K562 (cell line): ENCODE data around the gene PBXIP1. TPM values are rescaled to one million over a fixed set of nuclear protein-coding genes. Genes with fewer than 3 reads are reported as not detected.

Experiments
- ASH1L ChIP-seq: fragments of 450-650 bp; IDR thresholded peaks from 2 replicates; pipeline ENCODE4 v1.6.1; 2018; ENCODE audit warnings: borderline replicate concordance, mild to moderate bottlenecking, low read depth; ENCODE audit not compliant: partially characterized antibody
- ATF7 ChIP-seq: fragments of 450-650 bp; IDR thresholded peaks from 2 replicates; pipeline ENCODE4 v1.7.1; 2014; ENCODE audit warnings: mild to moderate bottlenecking, moderate library complexity
- E2F8 ChIP-seq: fragments of 450-650 bp; IDR thresholded peaks from 2 replicates; pipeline ENCODE4 v1.7.1; 2018; ENCODE audit warnings: mild to moderate bottlenecking, low read depth; ENCODE audit not compliant: partially characterized antibody
- HLTF ChIP-seq: fragments of 450-650 bp; IDR thresholded peaks from 2 replicates; pipeline ENCODE4 v1.6.1; 2016
- KAT8 ChIP-seq: fragments of 450-650 bp; IDR thresholded peaks from 2 replicates; pipeline ENCODE4 v1.6.1; 2016; ENCODE audit warnings: low read depth, mild to moderate bottlenecking
- PRDM10 ChIP-seq: fragments of 450-650 bp; IDR thresholded peaks from 2 replicates; pipeline ENCODE4 v1.6.1; 2018; ENCODE audit not compliant: partially characterized antibody
- RBM39 ChIP-seq: fragments of 200-400 bp; formaldehyde crosslinking; optimal IDR thresholded peaks from 2 replicates; pipeline ENCODE3; 2018; ENCODE audit warnings: low read depth, low read length
- SIN3A ChIP-seq, 2 experiments: fragments of 150-350 bp in 1 of 2; IDR thresholded peaks; 2 replicates each; pipeline ENCODE4 v1.6.1; 2011 to 2016; ENCODE audit warnings: borderline replicate concordance in 2 of 2, low read depth in 2 of 2, low read length in 2 of 2, mild to moderate bottlenecking in 2 of 2, moderate library complexity in 2 of 2; ENCODE audit not compliant: control insufficient read depth in 1 of 2
- SMAD2 ChIP-seq: fragments of 150-350 bp; IDR thresholded peaks from 2 replicates; pipeline ENCODE4 v1.6.1; 2014; ENCODE audit warnings: low read depth, mild to moderate bottlenecking, low read length
- SMARCC2 ChIP-seq: fragments of 450-650 bp; IDR thresholded peaks from 2 replicates; pipeline ENCODE4 v1.6.1; 2017; ENCODE audit warnings: antibody characterized with exemption, moderate library complexity, mild to moderate bottlenecking, low read depth
- SNAPC5 ChIP-seq: fragments of 250-450 bp; sonication (Bioruptor Pico); IDR thresholded peaks from 2 replicates; pipeline ENCODE4 v1.8.0; 2021; ENCODE audit warnings: moderate library complexity, mild to moderate bottlenecking, inconsistent platforms
- TAL1 ChIP-seq: fragments of 450-650 bp; IDR thresholded peaks from 2 replicates; pipeline ENCODE4 v1.6.1; 2016; ENCODE audit warnings: mild to moderate bottlenecking
- TARDBP ChIP-seq: fragments of 450-650 bp; IDR thresholded peaks from 2 replicates; pipeline ENCODE4 v1.6.1; 2016
- ZKSCAN3 ChIP-seq: fragments of 250-450 bp; sonication (Bioruptor Pico); IDR thresholded peaks from 2 replicates; pipeline ENCODE4 v1.4.0; 2020
- ZNF146 ChIP-seq: IDR thresholded peaks from one replicate; pipeline ENCODE4 v1.6.1; 2018; ENCODE audit warnings: missing compliant biosample characterization; ENCODE audit not compliant: unreplicated experiment
- ZNF197 ChIP-seq: fragments of 200-800 bp; sonication (Bioruptor generic); IDR thresholded peaks from 2 replicates; pipeline ENCODE4 v1.6.1; 2016; ENCODE audit warnings: low read depth, missing genetic modification characterization, missing compliant biosample characterization
- ZNF384 ChIP-seq: IDR thresholded peaks from 2 replicates; pipeline ENCODE4 v1.6.1; 2012; ENCODE audit warnings: low read depth, low read length, improper control_type of control experiment
- ZNF830 ChIP-seq: fragments of 250-450 bp; sonication (Bioruptor Pico); IDR thresholded peaks from 2 replicates; pipeline ENCODE4 v1.5.0; 2021; ENCODE audit warnings: mild to moderate bottlenecking
- polyA plus RNA-seq, 8 experiments: library from polyadenylated mRNA; depleted of rRNA in 4 of 8; stranded (reverse) in 5 of 8; unstranded in 3 of 8; fragments of >200 nt; fragmentation: Nextera tagmentation in 2 of 8; fragmentation: Illumina TruSeq in 1 of 8; extraction: Ambion mirVana in 2 of 8; extraction: Trizol in 1 of 8; gene quantifications; 2 replicates each; pipeline versions ENCODE4 v1.2.1 to v1.2.3, GENCODE V29; 2011 to 2014; ENCODE audit warnings: inconsistent platforms in 1 of 8, missing spikeins in 1 of 8
- total RNA-seq, 7 experiments: library from RNA; depleted of rRNA in 6 of 7; stranded (reverse); fragments of >200 nt in 6 of 7; fragmentation: Illumina TruSeq in 2 of 7; extraction: Trizol in 2 of 7; gene quantifications; 2 replicates each; pipeline versions ENCODE4 v1.2.1 to v1.2.3, GENCODE V29; 2011 to 2021; ENCODE audit warnings: low replicate concordance in 1 of 7
- TF ChIP-seq, protein P1 (sequence below): fragments of 450-650 bp; IDR thresholded peaks from 2 replicates; pipeline ENCODE4 v1.6.1; 2016; ENCODE audit warnings: antibody characterized with exemption
- TF ChIP-seq, protein P2 (sequence below): sonication (generic); formaldehyde crosslinking; IDR thresholded peaks from 2 replicates; pipeline ENCODE4 v1.8.0; 2022; ENCODE audit warnings: mild to moderate bottlenecking, missing genetic modification reagents

PBXIP1 gene
- total and polyA plus RNA-seq, 9 of the 15 experiments (the other 6 are each of a cell fraction or from before 2014, with no cell fraction given): 0.13 to 8.3 (median 5.8) TPM

DNA sequence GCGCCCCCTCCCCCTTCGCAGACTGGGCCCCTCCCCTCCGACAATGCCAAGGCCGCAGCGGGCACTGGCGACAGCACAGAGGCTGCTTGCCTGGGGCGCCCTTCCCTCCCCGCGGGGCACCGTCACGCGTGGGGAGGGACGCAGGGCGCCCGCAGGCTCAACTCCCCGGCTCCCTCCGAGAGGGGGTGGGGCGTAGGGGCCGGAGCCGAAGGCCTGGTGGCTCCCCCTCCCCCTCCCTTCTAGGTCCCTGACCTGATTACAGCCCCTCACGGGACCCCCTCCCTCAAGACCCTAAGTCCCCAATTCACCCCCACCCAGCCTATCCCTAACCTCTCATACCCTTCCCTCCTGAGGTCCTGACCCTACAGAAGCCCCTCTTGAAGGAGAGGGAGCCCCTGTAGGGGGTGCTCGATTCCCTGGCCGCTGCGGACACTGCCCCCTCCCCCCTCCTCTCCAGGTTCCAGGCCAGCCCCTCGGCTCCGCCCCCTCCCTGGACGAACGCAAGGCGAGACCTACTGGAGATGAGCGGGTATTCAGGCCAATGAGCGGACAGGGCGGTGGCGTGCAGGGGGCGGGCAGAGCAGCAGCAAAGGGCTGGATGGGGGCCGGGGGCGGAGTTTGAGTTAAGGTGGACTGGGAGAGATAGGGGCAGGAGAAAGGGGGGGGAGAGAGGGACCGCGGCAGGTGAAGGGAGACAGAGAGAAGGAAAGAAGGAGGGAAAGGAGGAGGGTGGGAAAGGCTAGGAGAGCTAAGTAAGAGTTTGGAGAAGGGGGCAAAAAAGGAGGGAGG is 46.0 kb upstream of the PBXIP1 start (continued):
- TF ChIP-seq PRDM10: peak; percentile 56
- TF ChIP-seq E2F8: no peak
- no peak for TF ChIP-seq SNAPC5
- TF ChIP-seq ZNF146 (CRISPR knock-in tag): no peak
- TF ChIP-seq, protein P1, sequence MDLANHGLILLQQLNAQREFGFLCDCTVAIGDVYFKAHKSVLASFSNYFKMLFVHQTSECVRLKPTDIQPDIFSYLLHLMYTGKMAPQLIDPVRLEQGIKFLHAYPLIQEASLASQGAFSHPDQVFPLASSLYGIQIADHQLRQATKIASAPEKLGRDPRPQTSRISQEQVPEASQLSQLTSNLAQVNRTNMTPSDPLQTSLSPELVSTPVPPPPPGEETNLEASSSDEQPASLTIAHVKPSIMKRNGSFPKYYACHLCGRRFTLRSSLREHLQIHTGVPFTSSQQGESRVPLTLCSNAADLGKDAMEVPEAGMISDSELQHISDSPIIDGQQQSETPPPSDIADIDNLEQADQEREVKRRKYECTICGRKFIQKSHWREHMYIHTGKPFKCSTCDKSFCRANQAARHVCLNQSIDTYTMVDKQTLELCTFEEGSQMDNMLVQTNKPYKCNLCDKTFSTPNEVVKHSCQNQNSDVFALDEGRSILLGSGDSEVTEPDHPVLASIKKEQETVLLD: peak; percentile 91
- peak; percentile 68; the same call in 1 of the 2 replicates for TF ChIP-seq HLTF
- peak; percentile 70 for TF ChIP-seq ASH1L
- TF ChIP-seq KAT8: no peak
- TF ChIP-seq, protein P2, sequence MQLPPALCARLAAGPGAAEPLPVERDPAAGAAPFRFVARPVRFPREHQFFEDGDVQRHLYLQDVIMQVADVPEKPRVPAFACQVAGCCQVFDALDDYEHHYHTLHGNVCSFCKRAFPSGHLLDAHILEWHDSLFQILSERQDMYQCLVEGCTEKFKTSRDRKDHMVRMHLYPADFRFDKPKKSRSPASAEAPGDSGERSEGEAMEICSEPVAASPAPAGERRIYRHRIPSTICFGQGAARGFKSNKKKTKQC (CRISPR knock-in tag): no peak
- TF ChIP-seq ZNF197 (CRISPR knock-in tag): peak; percentile 15; the same call in 1 of the 2 replicates
- TF ChIP-seq SMARCC2: no peak
- TF ChIP-seq SIN3A (IDR thresholded peaks at IDR 0.05; ENCODE audit: borderline replicate concordance in 2 of 2, control insufficient read depth in 1 of 2, low read depth in 2 of 2, low read length in 2 of 2): peak in 1 of 2 experiments; percentile 15; a peak in 1 of 4 replicates
- TF ChIP-seq ATF7: peak; percentile 56; the same call in 1 of the 2 replicates
- TF ChIP-seq ZKSCAN3: no peak
- peak; percentile 73; the same call in 1 of the 2 replicates for TF ChIP-seq TARDBP
- 0 out of 2 replicates have a peak, but pooled peaks have one; percentile 9 for TF ChIP-seq TAL1
- no peak for TF ChIP-seq SMAD2
- TF ChIP-seq ZNF384: no peak
- no peak for TF ChIP-seq ZNF830 (CRISPR knock-in tag)
- no peak for TF ChIP-seq RBM39
